ENCODE measurements around the gene SLC25A23. TPM values are rescaled to one million over a fixed set of nuclear protein-coding genes. Genes with fewer than 3 reads are reported as not detected.

Gene SLC25A23
- total RNA-seq, 2 experiments from 2014 or later: 10.5 to 10.8 TPM

DNA sequence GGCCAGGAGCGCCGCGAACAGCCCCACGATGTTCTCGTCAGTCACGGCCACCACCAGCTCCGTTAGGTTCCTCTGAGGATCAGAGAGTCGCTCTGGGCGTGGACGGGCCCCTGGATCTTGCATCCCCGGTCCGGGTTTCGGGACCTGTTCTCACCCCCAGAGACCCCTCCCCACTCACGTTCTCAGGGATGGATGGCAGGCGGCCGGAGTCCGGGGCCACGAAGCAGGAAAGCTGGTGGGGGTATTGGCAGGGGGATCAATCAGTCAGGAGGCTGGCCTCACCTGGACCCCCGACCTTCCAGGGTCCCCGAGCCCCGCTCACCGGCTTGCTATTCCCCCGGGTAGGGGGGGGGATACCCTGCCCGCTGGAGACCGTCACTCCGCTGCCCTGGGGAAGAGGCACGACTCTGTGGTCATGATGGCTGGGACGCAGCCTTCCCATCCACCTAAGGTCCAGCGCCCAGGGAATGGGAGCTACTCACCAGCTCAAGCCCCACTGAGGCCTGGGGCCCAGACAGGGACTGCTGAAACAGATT lies 17.4 kb upstream of the SLC25A23 start:
- Mint-ChIP-seq H3K36me3 (ENCODE audit: low read depth) (peaks cover 37% of the 10 kb centered on the region), H3K4me1 (ENCODE audit: low read depth) (peaks cover 36% of the 10 kb centered on the region), H3K4me3 (no peak overlapping the region), H3K27ac (no peak overlapping the region), H3K27me3 (no peaks in the 10 kb centered on the region), H3K9me3 (no peaks in the 10 kb centered on the region)
- Histone ChIP-seq H3K4me3 (ENCODE audit: low read length) (no peak overlapping the region), H3K27me3 (ENCODE audit: control insufficient read depth in 1 of 2, insufficient read depth in 2 of 2, low read length in 2 of 2) (no peaks in the 10 kb centered on the region), H3K9me3 (ENCODE audit: control insufficient read depth in 1 of 2, insufficient read depth in 1 of 2, low read length in 2 of 2) (peaks cover 0 to 11% of the 10 kb centered on the region in 2 experiments), H3K27ac (ENCODE audit: low read depth in 1 of 2, low read length in 2 of 2) (no peak overlapping the region), H3K4me1 (ENCODE audit: insufficient read depth, low read length) (peaks cover 43% of the 10 kb centered on the region), H3K36me3 (ENCODE audit: insufficient read depth, low read length) (peaks cover 56% of the 10 kb centered on the region)
- POLR2A ChIA-PET: no interaction called here
- CTCF ChIA-PET: no interaction called here
- ATAC-seq (ENCODE audit: poor library complexity) (no peak), DNase-seq (no peak)
- no peak for TF ChIP-seq CTCF (IDR thresholded peaks at IDR 0.05)
- intact Hi-C loops (cut with DNase I, micrococcal nuclease): no loop called here

GRCh38 chr19:6476155-6476895 lies 16.7 kb upstream of the SLC25A23 start:
- TF ChIP-seq CTCF (IDR thresholded peaks at IDR 0.05): no peak
- peaks cover 0 to 11% of the 10 kb centered on the region in 2 experiments for H3K9me3 ChIP-seq (ENCODE audit: control insufficient read depth in 1 of 2, insufficient read depth in 1 of 2, low read length in 2 of 2)
- peak; percentile 98 for ATAC-seq (ENCODE audit: poor library complexity)
- Mint-ChIP-seq H3K9me3 (no peaks in the 10 kb centered on the region), H3K27ac (peak overlapping the region; percentile 33), H3K4me1 (ENCODE audit: low read depth) (peaks cover 29% of the 10 kb centered on the region), H3K36me3 (ENCODE audit: low read depth) (peaks cover 32% of the 10 kb centered on the region), H3K27me3 (no peaks in the 10 kb centered on the region), H3K4me3 (peak overlapping the region; percentile 38)
- intact Hi-C loops (cut with DNase I, micrococcal nuclease): no loop called here
- CTCF ChIA-PET: no interaction called here
- peak overlapping the region in 1 of 2 donors; percentile 14 for H3K27ac ChIP-seq (ENCODE audit: low read depth in 1 of 2, low read length in 2 of 2)
- H3K4me1 ChIP-seq (ENCODE audit: insufficient read depth, low read length): peaks cover 39% of the 10 kb centered on the region
- H3K36me3 ChIP-seq (ENCODE audit: insufficient read depth, low read length): peaks cover 61% of the 10 kb centered on the region
- no peak overlapping the region for H3K4me3 ChIP-seq (ENCODE audit: low read length)
- POLR2A ChIA-PET: no interaction called here
- DNase-seq: peak in 13 of 14 experiments; percentile 20 to 82 (median 58)
- no peaks in the 10 kb centered on the region for H3K27me3 ChIP-seq (ENCODE audit: control insufficient read depth in 1 of 2, insufficient read depth in 2 of 2, low read length in 2 of 2)

GRCh38 chr19:6475321-6476108 lies 15.9 kb upstream of the SLC25A23 start:
- Histone ChIP-seq H3K27ac (ENCODE audit: low read depth in 1 of 2, low read length in 2 of 2) (no peak overlapping the region), H3K27me3 (ENCODE audit: control insufficient read depth in 1 of 2, insufficient read depth in 2 of 2, low read length in 2 of 2) (no peaks in the 10 kb centered on the region), H3K36me3 (ENCODE audit: insufficient read depth, low read length) (peaks cover 67% of the 10 kb centered on the region), H3K4me1 (ENCODE audit: insufficient read depth, low read length) (peaks cover 32% of the 10 kb centered on the region), H3K9me3 (ENCODE audit: control insufficient read depth in 1 of 2, insufficient read depth in 1 of 2, low read length in 2 of 2) (peaks cover 0 to 11% of the 10 kb centered on the region in 2 experiments), H3K4me3 (ENCODE audit: low read length) (no peak overlapping the region)
- peak overlapping the region; percentile 38 for H3K4me3 Mint-ChIP-seq
- no peaks in the 10 kb centered on the region for H3K9me3 Mint-ChIP-seq
- peaks cover 21% of the 10 kb centered on the region for H3K4me1 Mint-ChIP-seq (ENCODE audit: low read depth)
- DNase-seq (peak in 1 of 14 experiments; percentile 38), ATAC-seq (ENCODE audit: poor library complexity) (no peak)
- intact Hi-C loops (cut with DNase I, micrococcal nuclease): no loop called here
- H3K27me3 Mint-ChIP-seq: no peaks in the 10 kb centered on the region
- ChIA-PET POLR2A (no interaction called here), CTCF (no interaction called here)
- peaks cover 31% of the 10 kb centered on the region for H3K36me3 Mint-ChIP-seq (ENCODE audit: low read depth)
- peak overlapping the region; percentile 33 for H3K27ac Mint-ChIP-seq
- TF ChIP-seq CTCF (IDR thresholded peaks at IDR 0.05): no peak
